PC-9 (cell line): ENCODE measurements around the gene UBAP1. TPM values are rescaled to one million over a fixed set of nuclear protein-coding genes. Genes with fewer than 3 reads are reported as not detected.
"Not testable (repeated sequence)": the region's sequence is repeated elsewhere in the genome, so short reads cannot be mapped to it uniquely, and the experiment has no call there.

Experiments used
- BruUV-seq: library from RNA; stranded (reverse); fragments of 400-500 nt; replicated peaks from 2 replicates; lab custom pipeline; 2021; lab: Mats Ljungman, UMichigan
- CTCF ChIA-PET: fragments of 300-600 bp; sonication (Branson Sonifier 250); formaldehyde crosslinking; loops from one replicate; lab custom pipeline; 2022; ENCODE audit warnings: antibody characterized with exemption; lab: Charles Lee
- POLR2A ChIA-PET: fragments of 300-600 bp; sonication (Branson Sonifier 250); formaldehyde crosslinking; loops from one replicate; lab custom pipeline; 2022; ENCODE audit warnings: antibody characterized with exemption; ENCODE audit not compliant: unreplicated experiment; lab: Charles Lee
- DNase-seq, 2 experiments: peaks; one replicate each; pipeline versions ENCODE4 v3.0.0 to v3.0.0-alpha.2; 2015 to 2022; ENCODE audit warnings: mixed read lengths in 1 of 2
- H2AFZ ChIP-seq: fragments of 200-600 bp; sonication (generic); 2 replicates; pipeline ENCODE4 v1.8.1; 2017; ENCODE audit warnings: antibody characterized with exemption
- H3F3A ChIP-seq: fragments of 200-600 bp; sonication (generic); 2 replicates; pipeline ENCODE4 v1.8.1; 2017; ENCODE audit warnings: antibody characterized with exemption, mild to moderate bottlenecking, low read depth; ENCODE audit not compliant: insufficient read depth
- H3K27ac ChIP-seq: fragments of 200-600 bp; sonication (generic); 2 replicates; pipeline ENCODE4 v1.6.1; 2016; ENCODE audit warnings: mixed run types
- H3K27me3 ChIP-seq: fragments of 200-600 bp; sonication (generic); 2 replicates; pipeline ENCODE4 v1.6.1; 2016; ENCODE audit warnings: low read depth, mixed run types; ENCODE audit not compliant: insufficient read depth
- H3K36me3 ChIP-seq: fragments of 200-600 bp; sonication (generic); 2 replicates; pipeline ENCODE4 v1.6.1; 2016; ENCODE audit warnings: low read depth, mixed run types
- H3K4me1 ChIP-seq: fragments of 200-600 bp; sonication (generic); replicated peaks from 2 replicates; pipeline ENCODE4 v1.6.1; 2016; ENCODE audit warnings: mixed run types; ENCODE audit not compliant: insufficient read depth
- H3K4me2 ChIP-seq: fragments of 200-600 bp; sonication (generic); 2 replicates; pipeline ENCODE4 v1.6.1; 2017; ENCODE audit warnings: mixed run types
- H3K4me3 ChIP-seq: fragments of 200-600 bp; sonication (generic); 2 replicates; pipeline ENCODE4 v1.6.1; 2016; ENCODE audit warnings: mixed run types
- H3K79me2 ChIP-seq: fragments of 200-600 bp; sonication (generic); 2 replicates; pipeline ENCODE4 v1.6.1; 2017; ENCODE audit warnings: low read depth, mixed run types
- H3K9me2 ChIP-seq: fragments of 200-600 bp; sonication (generic); 2 replicates; pipeline ENCODE4 v1.8.1; 2017; ENCODE audit warnings: mild to moderate bottlenecking; ENCODE audit not compliant: insufficient read depth
- H3K9me3 ChIP-seq: fragments of 200-600 bp; sonication (generic); 2 replicates; pipeline ENCODE4 v1.8.1; 2016; ENCODE audit warnings: low read depth; ENCODE audit not compliant: insufficient read depth
- H4K20me1 ChIP-seq: fragments of 200-600 bp; sonication (generic); 2 replicates; pipeline ENCODE4 v1.8.1; 2017; ENCODE audit not compliant: insufficient read depth
- EZH2 ChIP-seq: fragments of 200-600 bp; sonication (generic); IDR thresholded peaks from 2 replicates; pipeline ENCODE4 v1.8.0; 2017; ENCODE audit warnings: antibody characterized with exemption, low read depth
- intact Hi-C: fragments of 100-400 bp; cut with micrococcal nuclease; formaldehyde crosslinking; loops from one replicate; pipeline ENCODE4 v1.10.0; 2022; ENCODE audit not compliant: unreplicated experiment
- total RNA-seq: library from RNA; stranded (reverse); gene quantifications from 2 replicates; pipeline ENCODE4 v1.2.3, GENCODE V29; 2021
- TF ChIP-seq, protein P1 (sequence below): fragments of 200-600 bp; sonication (generic); conservative IDR thresholded peaks from 2 replicates; pipeline ENCODE4 v1.6.1; 2017; ENCODE audit warnings: mixed run types, antibody characterized with exemption, mild to moderate bottlenecking, moderate library complexity

UBAP1 gene
- total RNA-seq, 1 experiment from 2014 or later, result 33.8 TPM

- Histone ChIP-seq H3K27ac (no peak overlapping the region), H3K4me2 (no peak overlapping the region), H3K4me1 (no peaks in the 10 kb centered on the region), H3K36me3 (no peaks in the 10 kb centered on the region), H3K9me3 (no peaks in the 10 kb centered on the region), H3K9me2 (no peaks in the 10 kb centered on the region), H3F3A (no peaks in the 10 kb centered on the region), H3K4me3 (no peak overlapping the region), H4K20me1 (no peaks in the 10 kb centered on the region), H3K27me3 (no peaks in the 10 kb centered on the region), H3K79me2 (no peaks in the 10 kb centered on the region), H2AFZ (no peak overlapping the region)
- no peak for DNase-seq
- CTCF ChIA-PET, result no interaction called here
- POLR2A ChIA-PET, result no interaction called here
- TF ChIP-seq, protein P1, sequence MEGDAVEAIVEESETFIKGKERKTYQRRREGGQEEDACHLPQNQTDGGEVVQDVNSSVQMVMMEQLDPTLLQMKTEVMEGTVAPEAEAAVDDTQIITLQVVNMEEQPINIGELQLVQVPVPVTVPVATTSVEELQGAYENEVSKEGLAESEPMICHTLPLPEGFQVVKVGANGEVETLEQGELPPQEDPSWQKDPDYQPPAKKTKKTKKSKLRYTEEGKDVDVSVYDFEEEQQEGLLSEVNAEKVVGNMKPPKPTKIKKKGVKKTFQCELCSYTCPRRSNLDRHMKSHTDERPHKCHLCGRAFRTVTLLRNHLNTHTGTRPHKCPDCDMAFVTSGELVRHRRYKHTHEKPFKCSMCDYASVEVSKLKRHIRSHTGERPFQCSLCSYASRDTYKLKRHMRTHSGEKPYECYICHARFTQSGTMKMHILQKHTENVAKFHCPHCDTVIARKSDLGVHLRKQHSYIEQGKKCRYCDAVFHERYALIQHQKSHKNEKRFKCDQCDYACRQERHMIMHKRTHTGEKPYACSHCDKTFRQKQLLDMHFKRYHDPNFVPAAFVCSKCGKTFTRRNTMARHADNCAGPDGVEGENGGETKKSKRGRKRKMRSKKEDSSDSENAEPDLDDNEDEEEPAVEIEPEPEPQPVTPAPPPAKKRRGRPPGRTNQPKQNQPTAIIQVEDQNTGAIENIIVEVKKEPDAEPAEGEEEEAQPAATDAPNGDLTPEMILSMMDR, result no peak
- TF ChIP-seq EZH2, result no peak
- intact Hi-C loops, result no loop called here
- no TSS peak for BruUV-seq
These were observed 88.8 kb downstream of the UBAP1 start for GRCh38 chr9:34267660-34268059.

DNA sequence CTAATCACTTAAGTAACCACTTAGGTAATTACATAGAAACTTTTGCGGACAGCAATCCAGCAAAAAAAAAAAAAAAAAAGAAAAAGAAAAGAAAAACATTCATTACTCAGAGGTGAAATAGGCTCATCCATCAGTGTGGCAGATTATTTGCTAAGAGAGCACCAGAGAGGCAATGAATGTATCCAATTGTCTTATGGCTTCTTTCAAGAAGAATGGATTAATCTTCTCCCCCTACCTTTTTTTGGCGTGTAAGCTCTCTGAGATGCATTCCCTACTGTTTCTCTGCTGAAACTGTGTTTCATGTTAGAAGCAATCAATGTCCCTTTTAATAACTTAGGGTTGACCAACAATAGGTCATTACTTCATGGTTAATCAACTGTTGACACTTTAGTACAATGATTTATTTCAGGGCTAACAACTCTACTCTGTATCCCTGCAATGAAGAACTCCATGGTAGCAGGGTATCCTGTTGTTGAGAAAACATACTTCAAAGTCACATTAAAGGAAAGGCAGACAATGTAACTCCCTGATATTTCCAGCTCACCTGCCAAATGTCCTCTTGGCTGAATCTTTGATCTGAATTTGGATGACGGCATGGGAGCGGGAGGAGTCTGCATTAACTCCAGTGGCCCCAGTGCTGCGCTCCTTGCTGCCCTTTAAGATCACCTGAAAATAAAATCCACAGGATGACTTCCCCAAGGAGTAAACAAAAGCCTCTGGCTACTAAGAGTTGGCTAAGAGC is 92.6 kb downstream of the UBAP1 start:
- ChIA-PET CTCF (interaction anchor here (0.7 kb wide), 1 partner anchor 41 kb away, joined by 4 read pairs; no protein-coding TSS in a partner anchor), POLR2A (no interaction called here)
- Histone ChIP-seq H3K27me3 (no peaks in the 10 kb centered on the region), H3K36me3 (no peaks in the 10 kb centered on the region), H3K4me1 (no peaks in the 10 kb centered on the region), H4K20me1 (no peaks in the 10 kb centered on the region), H3K27ac (no peak overlapping the region), H3F3A (no peaks in the 10 kb centered on the region), H3K79me2 (no peaks in the 10 kb centered on the region), H3K4me2 (no peak overlapping the region), H3K4me3 (no peak overlapping the region), H3K9me2 (no peaks in the 10 kb centered on the region), H2AFZ (no peak overlapping the region), H3K9me3 (no peaks in the 10 kb centered on the region)
- intact Hi-C loops, result no loop called here
- no TSS peak for BruUV-seq
- TF ChIP-seq EZH2, result no peak
- TF ChIP-seq, protein P1, result no peak
- DNase-seq, result no peak

- CTCF ChIA-PET, result no interaction called here
- no peak overlapping the region for H2AFZ ChIP-seq
These were observed 93.3 kb downstream of the UBAP1 start for GRCh38 chr9:34272101-34272541.

GRCh38 chr9:34273588-34273987 is 94.7 kb downstream of the UBAP1 start:
- intact Hi-C loops, H3K9me3 ChIP-seq, POLR2A ChIA-PET, H3K4me2 ChIP-seq, H3K27me3 ChIP-seq, H3K79me2 ChIP-seq, BruUV-seq, CTCF ChIA-PET, H3K4me3 ChIP-seq, H3K9me2 ChIP-seq, H3K4me1 ChIP-seq, DNase-seq, H4K20me1 ChIP-seq, H3K36me3 ChIP-seq, H3F3A ChIP-seq, H2AFZ ChIP-seq, H3K27ac ChIP-seq: not testable (repeated sequence)

More at GRCh38 chr9:34272101-34272541, 93.3 kb downstream of the UBAP1 start:
- Histone ChIP-seq H3K27me3 (no peaks in the 10 kb centered on the region), H3K27ac (no peak overlapping the region), H3K4me1 (no peaks in the 10 kb centered on the region), H3K36me3 (no peaks in the 10 kb centered on the region), H3K4me3 (no peak overlapping the region), H3K79me2 (no peaks in the 10 kb centered on the region), H4K20me1 (no peaks in the 10 kb centered on the region), H3K9me3 (no peaks in the 10 kb centered on the region), H3K9me2 (no peaks in the 10 kb centered on the region), H3F3A (no peaks in the 10 kb centered on the region), H3K4me2 (no peak overlapping the region)
- POLR2A ChIA-PET, result no interaction called here
- intact Hi-C loops, result no loop called here
- DNase-seq, result peak in 1 of 2 experiments; percentile 42
- BruUV-seq, result no TSS peak
- TF ChIP-seq, protein P1, result no peak
- no peak for TF ChIP-seq EZH2
